Osteocyte (in vitro differentiated cells): Measurements from ENCODE around the gene FMO3. TPM values are rescaled to one million over a fixed set of nuclear protein-coding genes. Genes with fewer than 3 reads are reported as not detected.

Experiments
- DNase-seq: peaks from one replicate; pipeline ENCODE4 v3.0.0; 2021; ENCODE audit warnings: mixed read lengths; ENCODE audit not compliant: unreplicated experiment; ENCODE audit errors: extremely low spot score
- H3K27ac Mint-ChIP-seq: one replicate; pipeline ENCODE4 v1.8.0; 2021; ENCODE audit warnings: mild to moderate bottlenecking, mixed read lengths; ENCODE audit not compliant: unreplicated experiment
- H3K27me3 Mint-ChIP-seq: one replicate; pipeline ENCODE4 v1.8.0; 2021; ENCODE audit warnings: mixed read lengths; ENCODE audit not compliant: unreplicated experiment
- H3K36me3 Mint-ChIP-seq: one replicate; pipeline ENCODE4 v1.8.0; 2021; ENCODE audit warnings: mixed read lengths; ENCODE audit not compliant: unreplicated experiment
- H3K4me1 Mint-ChIP-seq: one replicate; pipeline ENCODE4 v1.8.0; 2021; ENCODE audit warnings: mixed read lengths; ENCODE audit not compliant: unreplicated experiment
- H3K4me3 Mint-ChIP-seq: one replicate; pipeline ENCODE4 v1.8.0; 2021; ENCODE audit warnings: mild to moderate bottlenecking, moderate library complexity, mixed read lengths; ENCODE audit not compliant: unreplicated experiment
- H3K9me3 Mint-ChIP-seq: one replicate; pipeline ENCODE4 v1.8.0; 2021; ENCODE audit warnings: mixed read lengths; ENCODE audit not compliant: unreplicated experiment
- CTCF ChIP-seq: fragments of 200-600 bp; sonication (generic); IDR thresholded peaks from 2 replicates; pipeline ENCODE4 v1.5.0; 2021; ENCODE audit warnings: antibody characterized with exemption, mild to moderate bottlenecking, moderate library complexity
- total RNA-seq: library from RNA; stranded (reverse); gene quantifications from 2 replicates; pipeline ENCODE4 v1.2.1, GENCODE V29; 2021

Gene FMO3
- total RNA-seq, 1 donor from 2014 or later: 1.0 TPM

GRCh38 chr1:171119648-171120047, 28.9 kb downstream of the FMO3 start:
- H3K27ac Mint-ChIP-seq: no peak overlapping the region
- peaks cover 16% of the 10 kb centered on the region for H3K36me3 Mint-ChIP-seq
- H3K4me3 Mint-ChIP-seq: no peak overlapping the region
- TF ChIP-seq CTCF: no peak
- H3K9me3 Mint-ChIP-seq: peaks cover 4% of the 10 kb centered on the region
- DNase-seq: no peak
- peaks cover 7% of the 10 kb centered on the region for H3K27me3 Mint-ChIP-seq
- H3K4me1 Mint-ChIP-seq: peaks cover 40% of the 10 kb centered on the region

- no peak overlapping the region for H3K4me3 Mint-ChIP-seq
- H3K27ac Mint-ChIP-seq: no peak overlapping the region
- peaks cover 15% of the 10 kb centered on the region for H3K36me3 Mint-ChIP-seq
- no peak for DNase-seq
- H3K27me3 Mint-ChIP-seq: peaks cover 7% of the 10 kb centered on the region
- H3K4me1 Mint-ChIP-seq: peaks cover 37% of the 10 kb centered on the region
- H3K9me3 Mint-ChIP-seq: peaks cover 4% of the 10 kb centered on the region
- TF ChIP-seq CTCF: no peak
Measured at GRCh38 chr1:171122299-171122698, 31.6 kb downstream of the FMO3 start.

- no peak overlapping the region for H3K27ac Mint-ChIP-seq
- H3K4me3 Mint-ChIP-seq: no peak overlapping the region
- H3K36me3 Mint-ChIP-seq: peaks cover 15% of the 10 kb centered on the region
- DNase-seq: no peak
- peaks cover 7% of the 10 kb centered on the region for H3K27me3 Mint-ChIP-seq
- H3K4me1 Mint-ChIP-seq: peaks cover 38% of the 10 kb centered on the region
- TF ChIP-seq CTCF: no peak
- peaks cover 4% of the 10 kb centered on the region for H3K9me3 Mint-ChIP-seq
Measured at GRCh38 chr1:171122893-171123292, 32.2 kb downstream of the FMO3 start.

- TF ChIP-seq CTCF: no peak
- no peak for DNase-seq
- H3K27ac Mint-ChIP-seq: peak overlapping the region; percentile 93
- H3K36me3 Mint-ChIP-seq: peaks cover 32% of the 10 kb centered on the region
- H3K27me3 Mint-ChIP-seq: no peaks in the 10 kb centered on the region
- peaks cover 46% of the 10 kb centered on the region for H3K4me1 Mint-ChIP-seq
- H3K4me3 Mint-ChIP-seq: no peak overlapping the region
- peaks cover 28% of the 10 kb centered on the region for H3K9me3 Mint-ChIP-seq
Measured at GRCh38 chr1:171126504-171126903, 35.8 kb downstream of the FMO3 start.

GRCh38 chr1:171127099-171127498, 36.4 kb downstream of the FMO3 start:
- no peak for TF ChIP-seq CTCF
- Mint-ChIP-seq H3K4me1 (peaks cover 46% of the 10 kb centered on the region), H3K27ac (peak overlapping the region; percentile 93), H3K27me3 (no peaks in the 10 kb centered on the region), H3K36me3 (peaks cover 35% of the 10 kb centered on the region), H3K4me3 (no peak overlapping the region), H3K9me3 (peaks cover 33% of the 10 kb centered on the region)
- no peak for DNase-seq
